Measurements from ENCODE around the gene ATP5F1A.
"Not testable (repeated sequence)": the region's sequence is repeated elsewhere in the genome, so short reads cannot be mapped to it uniquely, and the experiment has no call there.

Gene ATP5F1A

DNA sequence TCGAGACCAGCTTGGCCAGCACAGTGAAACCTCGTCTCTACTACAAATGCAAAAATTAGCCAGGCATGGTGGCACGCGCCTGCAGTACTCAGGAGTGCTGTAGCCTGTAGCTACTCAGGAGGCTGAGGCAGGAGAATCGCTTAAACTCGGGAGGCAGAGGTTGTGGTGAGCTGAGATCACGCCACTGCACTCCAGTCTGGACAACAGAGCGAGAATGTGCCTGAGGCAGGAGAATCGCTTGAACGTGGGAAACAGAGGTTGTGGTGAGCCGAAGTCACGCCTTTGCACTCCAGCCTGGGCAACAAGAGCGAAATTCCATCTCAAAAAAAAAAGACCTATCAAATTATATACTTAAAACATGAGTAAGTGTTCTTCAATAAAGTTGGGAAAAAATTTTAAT is 50.7 kb downstream of the ATP5F1A start:
- not testable (repeated sequence) for DNase-seq (ENCODE audit: low read depth)

DNA sequence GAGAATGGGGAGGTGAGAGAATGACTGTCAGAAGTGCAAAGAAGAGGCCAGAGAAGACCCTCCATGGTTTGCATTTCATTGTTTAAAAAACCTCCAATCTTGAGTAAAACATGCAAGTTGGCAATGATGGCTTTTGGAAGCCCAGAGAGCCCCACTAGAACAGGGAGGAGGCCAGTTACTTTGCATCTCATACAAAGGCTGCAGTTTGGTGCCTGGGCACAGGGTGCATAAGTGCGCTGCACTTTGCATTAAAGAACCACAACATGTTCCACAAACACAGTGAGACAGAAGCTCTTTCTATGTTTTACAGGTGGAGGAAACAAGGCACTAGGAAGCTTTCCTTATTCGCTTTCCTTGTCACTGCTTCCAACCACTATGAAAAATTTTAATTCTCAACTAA is 51.4 kb downstream of the ATP5F1A start:
- no peak for DNase-seq (ENCODE audit: low read depth)

DNA sequence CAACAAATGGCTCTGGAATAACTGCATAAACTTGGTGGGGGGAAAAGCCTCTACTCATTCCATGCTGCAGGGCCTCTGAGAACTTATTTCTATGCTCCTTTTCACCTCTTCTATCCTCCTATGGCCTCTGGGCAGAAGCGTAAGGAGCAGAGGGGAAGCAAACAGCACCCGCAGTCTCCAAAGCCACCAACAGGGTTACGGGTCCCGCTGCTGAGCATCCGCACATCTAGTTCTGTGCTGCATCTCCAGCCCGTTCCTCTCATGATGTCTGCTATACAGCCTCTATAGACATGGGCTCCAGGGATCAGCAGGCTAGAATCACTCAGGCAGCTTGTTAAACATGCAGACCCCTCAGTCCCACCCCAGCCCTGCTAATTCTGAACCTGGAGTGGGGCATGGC is 52.0 kb downstream of the ATP5F1A start:
- no peak for DNase-seq (ENCODE audit: low read depth)

DNA sequence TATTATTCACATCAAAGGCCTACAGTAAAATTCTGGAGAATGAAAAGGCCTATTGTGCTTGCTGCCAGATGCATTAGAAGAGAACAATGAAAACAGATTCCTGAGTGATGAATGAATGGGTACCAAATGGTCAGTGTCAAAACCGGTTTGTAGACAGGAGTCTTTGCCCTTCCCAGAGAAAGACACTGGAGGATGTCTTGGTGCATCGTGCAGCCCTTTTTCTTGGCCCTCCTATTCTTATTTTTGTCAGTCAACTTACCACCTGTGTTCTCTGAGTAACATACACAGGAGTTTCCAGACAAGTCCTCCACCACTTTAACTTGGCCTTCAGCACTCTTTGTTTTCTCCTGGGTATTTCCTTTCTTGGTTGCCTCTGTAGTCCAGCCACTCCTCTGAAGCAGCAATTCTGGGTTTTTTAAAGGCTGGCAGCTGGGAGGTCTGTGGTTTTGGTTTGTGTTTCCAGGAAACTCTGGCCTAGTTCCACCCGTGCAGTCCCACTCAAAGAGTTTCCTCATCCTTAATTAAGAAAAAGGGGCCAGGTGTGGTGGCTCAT is 55.4 kb downstream of the ATP5F1A start:
- peak; percentile 67 for DNase-seq (ENCODE audit: low read depth)

DNA sequence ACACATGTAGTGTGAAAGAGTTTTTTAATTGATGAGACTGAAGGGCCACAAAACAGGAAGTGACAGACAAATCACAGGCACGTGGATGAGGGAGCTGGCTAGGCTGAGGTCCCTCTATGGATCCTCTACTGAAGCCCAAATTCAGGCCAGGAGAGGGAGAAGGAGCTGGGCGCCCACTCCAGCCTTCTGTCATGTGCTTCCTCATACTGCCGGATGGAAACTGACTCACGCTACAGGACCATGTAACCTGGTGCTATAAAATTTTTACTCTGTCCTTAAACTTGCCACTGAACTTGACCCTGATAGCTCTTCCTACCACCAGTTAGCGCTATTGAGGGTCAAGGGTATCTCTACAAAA is 57.4 kb downstream of the ATP5F1A start:
- no peak for DNase-seq (ENCODE audit: low read depth)

DNA sequence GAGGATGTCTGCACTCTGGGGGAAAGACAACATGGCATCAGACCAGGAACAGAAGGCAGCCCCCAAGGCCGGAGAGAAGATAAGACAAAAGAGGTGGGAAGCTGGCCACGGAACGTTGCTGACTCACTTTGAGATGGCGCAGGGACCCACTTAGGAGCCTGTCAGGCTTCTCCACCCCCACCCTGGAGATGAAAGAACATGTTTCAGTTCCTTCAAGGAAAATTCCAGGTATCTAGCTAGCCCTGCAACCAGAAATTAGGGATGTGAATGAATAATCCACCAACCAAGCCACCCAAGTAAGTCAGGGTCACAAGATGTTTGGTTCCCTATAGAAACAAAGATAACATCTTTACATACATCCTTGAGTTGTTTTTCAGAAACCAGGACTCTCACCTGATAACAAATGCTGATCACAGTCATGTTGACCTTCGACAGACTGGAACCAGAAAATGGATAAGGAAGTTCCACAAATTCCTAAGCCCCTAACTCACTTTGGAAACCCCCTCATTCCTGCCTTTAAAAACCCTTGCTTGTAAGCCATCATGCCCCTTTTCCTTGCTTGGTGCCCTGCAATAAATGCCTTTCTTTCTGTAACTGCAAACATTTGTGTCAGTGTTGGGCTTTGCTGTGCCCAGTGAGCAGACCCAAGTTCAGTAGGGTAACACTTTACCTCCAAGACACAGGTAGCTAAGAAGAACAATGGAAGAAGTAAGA is 57.9 kb downstream of the ATP5F1A start:
- no peak for DNase-seq (ENCODE audit: low read depth)

DNA sequence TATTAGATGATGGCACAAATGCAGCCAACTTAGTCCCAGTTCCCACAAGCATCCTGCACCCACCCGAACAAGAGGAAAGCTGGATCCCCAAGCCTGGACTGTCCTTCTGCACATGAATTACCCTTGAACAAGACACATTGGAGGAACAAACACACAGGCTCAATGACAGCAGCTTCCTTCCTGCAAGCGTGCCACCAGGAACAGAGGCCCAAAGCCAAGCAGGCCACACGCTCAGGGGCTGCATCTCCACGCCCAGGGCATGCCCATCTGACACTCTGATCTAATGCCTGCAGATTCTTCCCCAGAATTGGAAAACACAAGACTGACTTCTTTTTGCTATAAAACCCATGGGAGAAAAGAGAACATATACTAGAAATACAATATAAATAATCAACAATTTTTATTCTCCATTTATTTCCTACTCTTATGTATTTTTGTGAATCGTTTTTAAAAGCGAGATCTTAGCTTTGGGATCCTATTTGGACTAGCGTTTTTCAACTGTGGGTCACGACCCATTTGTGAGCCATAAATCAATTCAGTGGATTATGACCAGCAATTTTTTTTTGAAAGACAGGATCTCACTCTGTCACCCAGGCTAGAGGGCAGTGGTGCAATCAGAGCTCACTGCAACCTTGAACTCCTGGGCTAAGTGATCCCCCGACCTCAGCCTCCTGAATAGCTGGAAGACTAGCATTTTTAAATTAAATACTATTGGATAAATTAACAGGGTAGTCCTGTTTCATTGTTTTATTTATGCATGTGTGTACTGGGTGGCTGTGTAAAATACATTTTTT is 60.4 kb downstream of the ATP5F1A start:
- no peak for DNase-seq (ENCODE audit: low read depth)

DNA sequence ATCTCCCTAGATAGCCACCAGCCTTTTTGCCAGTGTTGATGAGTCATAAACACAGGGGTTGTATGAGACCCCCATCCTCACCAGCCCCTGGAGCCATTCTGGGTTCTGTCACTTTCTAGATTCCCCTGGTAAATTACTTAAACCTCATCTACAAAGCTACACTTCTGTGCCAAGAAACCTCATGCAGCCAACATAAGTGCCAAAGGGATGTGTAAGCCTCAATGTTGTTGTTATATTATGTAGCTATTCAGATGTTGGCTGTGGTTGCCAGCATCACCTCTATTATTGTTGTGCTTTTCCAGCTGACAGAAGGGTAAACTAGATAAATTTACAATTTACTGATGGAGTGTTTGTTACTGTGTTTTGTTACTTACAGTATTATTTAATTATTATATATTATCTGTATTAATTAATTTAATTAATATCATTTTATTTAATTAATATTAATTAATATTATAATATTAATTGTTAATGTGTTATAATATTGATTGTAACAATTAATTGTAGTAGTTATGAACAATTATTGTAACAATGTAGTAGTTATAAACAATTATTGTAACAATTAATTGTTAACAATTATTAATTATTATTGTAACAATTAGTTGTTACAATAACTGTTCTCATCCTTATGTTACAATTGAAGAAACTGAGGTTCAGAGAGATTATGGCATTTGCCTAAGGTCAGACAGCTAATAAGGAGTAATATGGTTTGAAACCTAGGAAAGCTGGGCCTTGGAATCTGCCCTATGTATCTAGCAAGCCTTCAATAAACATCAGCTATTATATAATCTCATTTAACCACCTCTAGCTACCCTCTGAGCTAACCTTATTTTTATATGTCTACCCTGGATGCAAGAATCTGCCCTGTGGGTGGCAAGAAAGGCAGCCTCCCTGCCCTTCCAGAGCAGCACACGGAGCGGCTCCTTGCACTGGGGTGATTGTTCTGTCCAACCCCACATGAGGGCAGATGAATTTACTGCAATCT is 62.1 kb downstream of the ATP5F1A start:
- peak; percentile 57 for DNase-seq (ENCODE audit: low read depth)

DNA sequence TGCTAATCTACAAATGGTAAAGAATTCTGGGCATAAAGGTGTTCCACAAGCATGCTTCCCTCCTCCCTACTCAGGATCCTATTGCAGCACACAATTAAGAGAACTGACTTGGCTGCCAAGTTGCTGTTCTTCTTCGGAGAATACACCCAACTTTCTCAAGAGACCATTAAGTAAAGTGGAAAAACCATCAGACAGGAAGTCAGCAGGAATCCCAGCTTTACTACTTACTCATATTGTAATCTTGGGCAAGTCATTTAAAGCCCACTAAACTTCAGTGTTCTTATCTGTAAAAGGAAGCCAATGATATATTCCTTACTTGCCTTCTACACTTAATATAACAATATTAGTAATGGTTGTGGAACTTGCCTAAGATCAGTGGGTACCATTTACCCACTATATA is 63.9 kb downstream of the ATP5F1A start:
- DNase-seq (ENCODE audit: low read depth), result peak; percentile 50

DNA sequence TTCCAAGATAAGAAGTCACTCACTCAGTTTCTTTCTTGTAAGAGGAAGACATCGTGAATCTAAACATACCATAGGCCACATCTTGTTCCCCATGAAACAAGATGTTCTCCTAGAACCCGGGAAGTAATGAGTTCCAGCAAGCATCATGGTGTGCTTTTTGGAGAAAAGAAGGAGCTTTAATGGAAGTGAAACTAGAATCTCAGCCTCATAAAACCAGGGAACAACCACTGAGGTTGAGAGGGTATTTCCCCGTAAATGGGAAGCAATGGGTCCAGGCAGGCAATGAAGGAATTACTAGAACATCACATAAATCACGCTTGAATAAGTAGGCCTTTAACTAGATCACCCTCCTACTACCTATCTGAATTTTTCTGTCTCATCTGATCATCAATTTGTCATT is 66.4 kb downstream of the ATP5F1A start:
- no peak for DNase-seq (ENCODE audit: low read depth)
